Stimulated activated CD8-positive, alpha-beta memory T cell treated with anti-CD3 and anti-CD28 coated beads, Interleukin-12 subunit alpha, Interleukin-12 subunit beta, amount 100 ng/mL, for 24 hours (primary cell): Measurements from ENCODE around the gene BRSK2.

Experiments used
- DNase-seq: peaks from one replicate; pipeline ENCODE4 v3.0.0-alpha.2; 2020; ENCODE audit errors: extremely low read depth

BRSK2 gene

GRCh38 chr11:1452744-1453143, 63.0 kb downstream of the BRSK2 start:
- DNase-seq: no peak

GRCh38 chr11:1453611-1454034, 63.9 kb downstream of the BRSK2 start:
- DNase-seq: no peak

- no peak for DNase-seq
Observed at GRCh38 chr11:1454576-1454975, 64.8 kb downstream of the BRSK2 start.

- DNase-seq: no peak
Observed at GRCh38 chr11:1455032-1455762, 65.5 kb downstream of the BRSK2 start.

GRCh38 chr11:1455763-1456060, 66.0 kb downstream of the BRSK2 start:
- no peak for DNase-seq

GRCh38 chr11:1456176-1456575, 66.4 kb downstream of the BRSK2 start:
- DNase-seq: no peak

GRCh38 chr11:1456596-1457325, 67.0 kb downstream of the BRSK2 start:
- no peak for DNase-seq

GRCh38 chr11:1457326-1457680, 67.6 kb downstream of the BRSK2 start:
- DNase-seq: no peak

- DNase-seq: no peak
Observed at GRCh38 chr11:1457856-1458255, 68.1 kb downstream of the BRSK2 start.

GRCh38 chr11:1458340-1459218, 68.8 kb downstream of the BRSK2 start:
- no peak for DNase-seq

- no peak for DNase-seq
Observed at GRCh38 chr11:1459219-1459575, 69.5 kb downstream of the BRSK2 start.

- no peak for DNase-seq
Observed at GRCh38 chr11:1459764-1460395, 70.1 kb downstream of the BRSK2 start.

- no peak for DNase-seq
Observed at GRCh38 chr11:1460396-1460985, 70.8 kb downstream of the BRSK2 start.

GRCh38 chr11:1460986-1461825, 71.5 kb downstream of the BRSK2 start:
- no peak for DNase-seq

- no peak for DNase-seq
Observed at GRCh38 chr11:1461826-1462697, 72.3 kb downstream of the BRSK2 start.

GRCh38 chr11:1462698-1462975, 72.9 kb downstream of the BRSK2 start:
- no peak for DNase-seq

GRCh38 chr11:1463056-1463455, 73.3 kb downstream of the BRSK2 start:
- no peak for DNase-seq

GRCh38 chr11:1466784-1467183, 77.0 kb downstream of the BRSK2 start:
- DNase-seq: no peak

GRCh38 chr11:1467270-1467669, 77.5 kb downstream of the BRSK2 start:
- DNase-seq: no peak

GRCh38 chr11:1468002-1468401, 78.3 kb downstream of the BRSK2 start:
- DNase-seq: no peak
